ENCODE measurements around the gene SNTB2.
"Not testable (repeated sequence)": the region's sequence is repeated elsewhere in the genome, so short reads cannot be mapped to it uniquely, and the experiment has no call there.

SNTB2 gene

DNA sequence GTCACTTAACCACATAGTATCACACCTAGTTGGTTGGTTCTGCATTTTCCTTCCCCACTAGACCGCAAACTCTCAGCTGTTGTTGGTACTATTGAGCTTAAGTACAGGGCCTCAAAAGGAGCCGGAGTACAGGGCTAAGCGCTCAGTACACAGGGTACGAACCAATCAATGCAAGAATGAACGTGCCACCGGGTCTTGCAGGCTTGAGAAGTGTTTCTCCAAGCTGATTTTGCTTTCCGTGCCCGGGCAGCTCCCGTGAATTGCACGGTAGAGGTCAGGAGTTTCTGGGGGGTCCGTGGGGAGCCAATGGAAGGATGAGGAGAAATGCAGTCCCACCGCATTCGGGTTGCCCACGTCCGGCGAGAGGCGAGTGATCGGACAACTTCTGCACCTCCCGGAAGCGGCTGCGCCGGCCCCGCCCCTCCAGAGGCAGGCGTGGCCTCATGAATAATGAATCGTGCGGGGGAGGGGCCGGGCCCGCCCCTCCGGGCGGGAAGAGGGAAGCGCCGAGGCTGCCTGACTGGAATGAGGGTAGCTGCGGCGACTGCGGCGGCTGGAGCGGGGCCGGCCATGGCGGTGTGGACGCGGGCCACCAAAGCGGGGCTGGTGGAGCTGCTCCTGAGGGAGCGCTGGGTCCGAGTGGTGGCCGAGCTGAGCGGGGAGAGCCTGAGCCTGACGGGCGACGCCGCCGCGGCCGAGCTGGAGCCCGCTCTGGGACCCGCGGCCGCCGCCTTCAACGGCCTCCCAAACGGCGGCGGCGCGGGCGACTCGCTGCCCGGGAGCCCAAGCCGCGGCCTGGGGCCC is at the start of gene SNTB2:
Gene SNTB2, plus strand, starts transcription at position 523 of the 804 bp plus-strand sequence. Its CDS starts 3 bp downstream, at position 526.
- peak; percentile 88 for DNase-seq

- DNase-seq = no peak
Measured at GRCh38 chr16:69138608-69139007, 48.4 kb upstream of the SNTB2 start.

- DNase-seq = not testable (repeated sequence)
Measured at GRCh38 chr16:69139464-69139863, 47.5 kb upstream of the SNTB2 start.

DNA sequence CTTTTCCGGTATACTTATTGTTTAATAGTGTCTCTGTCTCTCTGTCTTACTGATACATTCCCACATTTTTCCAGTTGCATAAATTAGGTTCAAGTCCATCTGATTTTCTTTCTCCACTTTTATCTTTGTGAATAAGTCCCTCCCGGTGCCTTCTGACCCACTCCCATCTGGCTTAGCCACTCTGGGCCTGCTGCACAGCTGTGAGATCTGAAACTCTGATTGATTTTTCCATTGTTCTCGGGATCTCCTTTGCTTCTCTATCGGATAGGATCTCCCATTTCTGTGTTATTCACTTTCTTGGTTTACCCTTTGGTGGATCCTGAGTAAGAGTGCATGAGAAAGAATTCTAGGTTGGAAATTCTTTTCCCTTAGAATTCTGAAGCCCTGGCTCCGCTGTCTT is 46.0 kb upstream of the SNTB2 start:
- DNase-seq = no peak

GRCh38 chr16:69141936-69142335 is 45.0 kb upstream of the SNTB2 start:
- DNase-seq = no peak

DNA sequence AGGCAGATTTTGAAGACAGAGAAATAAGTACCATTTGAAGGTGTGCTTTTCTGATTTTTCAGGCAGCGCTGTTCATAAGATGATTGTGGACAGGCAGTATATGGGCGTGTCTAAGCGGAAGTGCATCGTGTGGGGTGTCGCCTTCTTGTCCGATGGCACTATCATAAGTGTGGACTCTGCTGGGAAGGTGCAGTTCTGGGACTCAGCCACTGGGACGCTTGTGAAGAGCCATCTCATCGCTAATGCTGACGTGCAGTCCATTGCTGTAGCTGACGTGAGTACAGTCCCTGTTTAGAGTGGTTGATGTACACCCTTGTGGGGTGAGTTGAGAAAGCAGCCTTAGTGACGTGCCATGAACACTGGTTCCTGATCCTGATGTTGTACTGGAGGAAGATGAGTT is 43.8 kb upstream of the SNTB2 start:
- no peak for DNase-seq

DNA sequence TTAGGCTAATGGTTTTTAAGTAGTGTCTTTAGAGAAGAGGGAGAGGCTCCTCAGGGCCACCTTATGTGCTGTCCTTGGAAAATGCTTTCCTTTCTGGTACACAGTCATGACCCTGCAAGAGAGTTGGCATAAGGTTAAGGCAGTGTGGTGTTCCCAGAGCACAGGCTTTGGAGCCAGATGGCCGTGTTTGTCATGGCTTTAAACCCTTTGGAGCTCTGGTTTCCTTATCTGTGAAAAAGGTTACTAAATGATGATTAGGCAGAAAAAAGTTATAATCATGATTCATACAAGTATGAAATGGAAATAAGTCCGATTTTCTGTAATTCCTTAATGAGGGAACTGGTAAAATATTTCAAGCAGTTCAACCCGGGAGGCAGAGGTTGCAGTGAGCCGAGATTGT is 41.3 kb upstream of the SNTB2 start:
- DNase-seq = no peak

DNA sequence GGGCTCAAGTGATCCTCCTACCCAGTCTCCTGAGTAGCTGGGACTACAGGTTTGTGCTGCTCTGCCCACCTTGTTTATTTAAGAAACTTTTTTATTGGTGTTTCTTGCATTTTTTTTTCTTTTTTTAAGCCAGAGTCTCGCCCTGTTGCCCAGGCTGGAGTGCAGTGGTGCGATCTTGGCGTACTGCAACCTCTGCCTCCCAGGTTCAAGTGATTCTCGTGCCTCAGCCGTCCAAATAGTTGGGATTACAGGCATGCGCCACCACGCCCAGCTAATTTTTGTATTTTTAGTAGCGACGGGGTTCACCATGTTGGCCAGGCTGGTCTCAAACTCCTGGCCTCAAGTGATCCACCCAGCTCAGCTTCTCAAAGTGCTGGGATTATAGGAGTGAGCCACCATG is 37.3 kb upstream of the SNTB2 start:
- not testable (repeated sequence) for DNase-seq

- DNase-seq = peak; percentile 76
Measured at GRCh38 chr16:69150146-69150865, 36.7 kb upstream of the SNTB2 start.

GRCh38 chr16:69157196-69157595 is 29.8 kb upstream of the SNTB2 start:
- no peak for DNase-seq

DNA sequence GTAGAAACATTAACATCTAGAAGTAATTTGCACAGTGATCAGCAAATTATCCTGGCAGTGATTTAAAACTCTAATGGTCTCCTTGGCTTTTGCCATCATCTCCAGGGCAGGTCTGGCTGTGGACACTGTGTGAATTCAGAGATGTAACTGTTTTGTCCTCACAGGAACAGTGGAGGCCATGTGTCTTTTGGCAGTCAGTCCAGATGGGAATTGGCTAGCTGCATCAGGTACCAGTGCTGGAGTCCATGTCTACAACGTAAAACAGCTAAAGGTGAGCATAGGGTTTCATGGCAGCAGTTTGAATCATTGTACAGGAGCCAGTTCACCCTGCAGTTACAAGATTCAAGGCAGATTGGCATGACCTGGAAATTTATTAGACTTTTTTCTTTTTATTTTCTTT is 26.8 kb upstream of the SNTB2 start:
- DNase-seq = no peak

DNA sequence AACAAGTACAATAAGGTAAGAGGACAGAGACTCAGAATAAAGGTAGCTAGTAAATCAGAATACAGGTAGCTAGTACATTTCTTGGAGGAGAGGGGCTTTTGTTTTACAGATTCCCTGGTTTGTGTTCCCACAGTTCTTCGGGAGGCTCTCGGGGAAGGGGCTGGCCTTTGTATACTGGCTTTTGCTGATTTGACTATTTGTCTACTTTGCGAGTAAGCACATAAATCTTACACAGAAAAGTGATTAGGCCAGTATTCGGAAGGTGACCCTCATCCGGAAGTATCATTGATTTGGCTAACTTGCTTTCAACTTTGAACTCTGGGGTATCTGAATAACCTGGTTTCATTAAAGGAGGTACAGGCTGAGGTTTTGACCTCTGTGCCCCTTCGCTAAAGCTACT is 21.4 kb upstream of the SNTB2 start:
- DNase-seq = no peak

GRCh38 chr16:69166221-69166833 is 20.6 kb upstream of the SNTB2 start:
- DNase-seq = peak; percentile 44

- peak; percentile 21 for DNase-seq
Measured at GRCh38 chr16:69166946-69167930, 19.7 kb upstream of the SNTB2 start.

DNA sequence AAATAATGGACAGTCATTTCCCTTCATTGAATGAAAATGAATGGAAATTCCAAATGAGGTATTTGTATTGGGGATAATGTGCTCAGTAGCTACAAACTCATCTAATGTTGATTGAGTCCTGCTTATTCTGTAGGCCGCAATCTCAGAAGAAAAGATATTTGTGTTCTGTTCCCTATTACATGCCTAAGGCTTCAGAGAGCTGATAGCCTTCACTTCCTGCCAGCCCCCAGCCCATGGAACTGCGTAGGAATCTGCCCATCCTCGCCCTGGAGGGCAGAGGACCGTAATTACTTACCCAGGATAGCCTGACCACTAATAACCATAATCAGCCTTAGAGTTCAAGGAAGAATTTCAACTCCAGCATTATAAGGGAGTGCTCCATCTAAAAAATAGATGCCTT is 17.9 kb upstream of the SNTB2 start:
- no peak for DNase-seq

DNA sequence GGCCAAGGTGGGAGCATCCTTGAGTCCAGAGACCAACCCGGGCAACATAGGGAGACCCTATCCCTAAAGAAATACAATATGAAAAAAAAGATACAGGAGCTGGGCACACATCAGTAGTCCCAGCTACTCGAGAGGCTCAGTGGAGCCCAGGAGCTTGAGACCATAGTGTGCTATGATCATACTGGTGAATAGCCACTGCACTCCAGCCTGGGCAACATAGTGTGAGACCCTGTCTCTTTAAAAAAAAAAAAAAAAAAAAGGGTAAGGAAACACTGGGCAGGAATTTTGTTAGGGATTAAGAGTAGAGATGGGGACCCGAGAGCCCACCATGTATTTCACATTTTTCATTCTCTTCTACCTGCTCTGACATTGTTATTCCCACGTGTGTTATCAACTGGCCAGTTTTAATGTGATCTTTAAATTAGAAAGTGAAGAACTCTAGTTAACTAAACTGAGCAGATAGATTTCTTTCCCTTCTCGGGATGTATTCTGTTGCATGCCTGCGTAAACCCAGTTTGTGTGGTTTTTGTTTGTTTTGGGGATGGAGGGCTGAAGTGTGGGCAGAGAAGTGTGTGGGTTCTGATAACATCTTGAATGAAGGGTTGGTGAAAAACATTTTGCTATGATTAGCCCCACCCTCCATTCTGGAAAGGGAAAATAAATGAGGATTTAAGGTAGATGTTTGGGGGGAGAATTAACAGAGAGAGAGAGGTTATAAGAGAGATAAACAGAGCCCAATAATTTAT is 17.2 kb upstream of the SNTB2 start:
- no peak for DNase-seq

DNA sequence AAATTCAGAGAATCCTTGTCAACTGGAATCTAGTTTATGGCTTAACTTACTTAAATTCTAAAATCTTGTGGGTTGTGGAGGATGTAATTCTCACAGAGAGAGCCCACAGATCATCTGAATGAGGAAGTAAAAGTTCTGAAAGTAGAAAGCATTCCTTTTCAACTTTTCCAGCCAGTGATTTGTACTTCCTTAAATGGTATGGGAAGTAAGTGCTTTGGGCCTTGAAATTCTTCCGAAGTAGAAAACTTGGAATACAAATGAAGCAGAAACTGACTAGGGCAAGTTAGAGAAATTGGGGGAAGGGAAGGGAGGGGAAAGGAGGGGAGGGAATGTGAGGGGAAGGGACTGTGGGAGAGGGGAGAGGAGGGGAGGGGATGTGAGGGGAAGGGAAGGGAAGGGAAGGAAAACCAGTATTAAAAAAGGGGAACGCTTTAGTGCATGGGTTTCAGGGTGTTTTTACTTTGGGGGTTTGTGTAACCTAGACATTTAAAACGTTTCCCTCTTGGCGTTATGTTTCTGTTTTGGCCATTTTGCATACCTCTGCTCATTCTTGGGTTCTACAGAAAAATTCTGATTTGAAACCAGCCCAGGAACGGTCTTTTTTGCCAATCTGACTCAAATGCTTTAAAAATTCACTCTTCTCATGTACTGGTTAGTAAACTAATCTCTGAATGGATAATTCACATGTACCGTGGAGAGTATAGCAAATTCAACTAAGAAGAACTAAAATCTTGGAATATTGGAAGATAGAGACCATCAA is 15.5 kb upstream of the SNTB2 start:
- DNase-seq = peak; percentile 82

DNA sequence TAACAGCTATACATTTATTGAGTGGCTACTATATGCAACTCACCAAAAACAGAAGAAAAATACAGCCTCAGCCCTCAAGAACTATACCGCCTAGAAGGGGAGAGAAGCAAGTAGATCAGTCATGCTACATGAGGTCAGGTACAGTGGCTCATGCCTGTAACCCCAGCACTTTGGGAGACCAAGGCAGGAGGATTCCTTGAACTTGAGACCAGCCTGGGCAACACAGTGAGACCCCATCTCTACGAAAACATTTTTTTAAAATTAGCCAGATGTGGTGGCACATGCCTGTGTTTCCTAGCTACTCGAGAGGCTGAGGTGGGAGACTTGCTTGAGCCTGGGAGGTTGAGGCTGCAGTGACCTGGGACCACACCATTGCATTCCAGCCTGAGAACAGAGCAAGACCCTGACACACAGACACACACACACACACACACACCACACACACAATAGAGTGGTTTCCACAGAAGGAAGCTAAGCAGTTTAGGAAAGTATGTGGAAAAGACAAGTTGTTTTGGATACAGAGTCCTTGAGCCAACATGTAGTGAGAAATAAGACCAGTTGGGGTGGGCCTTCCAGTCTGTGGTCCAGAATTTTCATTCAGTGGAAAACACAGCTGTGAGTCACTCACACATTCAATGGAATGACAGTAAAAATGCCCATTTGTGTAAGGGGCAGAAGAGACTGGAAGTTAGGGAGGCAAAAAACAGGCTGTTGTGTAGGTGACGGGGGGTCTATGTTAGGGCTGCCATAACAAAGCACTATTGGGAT is 10.7 kb upstream of the SNTB2 start:
- peak; percentile 78 for DNase-seq

GRCh38 chr16:69179328-69180010 is 7.5 kb upstream of the SNTB2 start:
- peak; percentile 91 for DNase-seq

DNA sequence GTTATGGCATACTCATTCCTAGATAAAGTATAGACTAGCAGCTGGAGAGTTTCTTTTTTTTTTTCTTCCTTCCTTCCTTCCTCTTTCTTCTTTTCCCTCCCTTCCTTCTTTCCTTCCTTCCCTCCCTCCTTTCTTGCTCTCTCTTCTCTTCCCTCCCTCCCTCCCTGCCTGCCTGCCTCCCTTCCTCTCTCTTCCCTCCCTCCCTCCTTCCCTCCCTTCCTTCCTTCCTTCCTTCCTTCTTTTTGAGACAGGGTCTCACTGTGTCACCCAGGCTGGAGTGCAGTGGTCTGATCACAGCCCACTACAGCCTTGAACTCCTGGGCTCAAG is 7.0 kb upstream of the SNTB2 start:
- no peak for DNase-seq
